ENCODE data around the gene SLC35E4.

DNA sequence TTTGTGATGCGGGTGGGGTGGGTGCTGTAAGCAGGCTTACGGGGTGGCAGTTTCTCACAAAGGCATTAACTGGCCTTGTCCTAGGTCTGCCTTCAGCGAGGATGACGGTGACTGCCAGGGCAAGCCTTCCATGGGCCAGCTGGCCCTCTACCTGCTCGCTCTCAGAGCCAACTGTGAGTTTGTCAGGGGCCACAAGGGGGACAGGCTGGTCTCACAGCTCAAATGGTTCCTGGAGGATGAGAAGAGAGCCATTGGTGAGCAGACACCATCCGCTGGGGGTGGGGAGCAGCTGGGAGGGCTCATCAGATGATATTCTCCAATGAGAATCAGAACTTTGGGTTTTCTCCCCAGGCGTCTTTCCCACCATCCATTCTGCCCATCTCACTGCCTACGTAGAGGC, 22.8 kb upstream of the SLC35E4 start:
- TF ChIP-seq YY1 (IDR thresholded peaks at IDR 0.05; ENCODE audit: low read depth) (no peak), TAF1 (IDR thresholded peaks at IDR 0.05; ENCODE audit: low read depth) (no peak), RAD21 (IDR thresholded peaks at IDR 0.05; ENCODE audit: low read depth) (no peak), EP300 (IDR thresholded peaks at IDR 0.05; ENCODE audit: borderline replicate concordance) (no peak)
- TF ChIP-seq, protein P1, sequence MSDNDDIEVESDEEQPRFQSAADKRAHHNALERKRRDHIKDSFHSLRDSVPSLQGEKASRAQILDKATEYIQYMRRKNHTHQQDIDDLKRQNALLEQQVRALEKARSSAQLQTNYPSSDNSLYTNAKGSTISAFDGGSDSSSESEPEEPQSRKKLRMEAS (IDR thresholded peaks at IDR 0.05) = no peak
